ENCODE measurements around the gene TNS3. TPM values are rescaled to one million over a fixed set of nuclear protein-coding genes. Genes with fewer than 3 reads are reported as not detected.

The TNS3 gene
- total and polyA plus RNA-seq, 9 of the 15 experiments (the other 6 are each of a cell fraction or from before 2014, with no cell fraction given), result 0.20 TPM; not detected in 8

DNA sequence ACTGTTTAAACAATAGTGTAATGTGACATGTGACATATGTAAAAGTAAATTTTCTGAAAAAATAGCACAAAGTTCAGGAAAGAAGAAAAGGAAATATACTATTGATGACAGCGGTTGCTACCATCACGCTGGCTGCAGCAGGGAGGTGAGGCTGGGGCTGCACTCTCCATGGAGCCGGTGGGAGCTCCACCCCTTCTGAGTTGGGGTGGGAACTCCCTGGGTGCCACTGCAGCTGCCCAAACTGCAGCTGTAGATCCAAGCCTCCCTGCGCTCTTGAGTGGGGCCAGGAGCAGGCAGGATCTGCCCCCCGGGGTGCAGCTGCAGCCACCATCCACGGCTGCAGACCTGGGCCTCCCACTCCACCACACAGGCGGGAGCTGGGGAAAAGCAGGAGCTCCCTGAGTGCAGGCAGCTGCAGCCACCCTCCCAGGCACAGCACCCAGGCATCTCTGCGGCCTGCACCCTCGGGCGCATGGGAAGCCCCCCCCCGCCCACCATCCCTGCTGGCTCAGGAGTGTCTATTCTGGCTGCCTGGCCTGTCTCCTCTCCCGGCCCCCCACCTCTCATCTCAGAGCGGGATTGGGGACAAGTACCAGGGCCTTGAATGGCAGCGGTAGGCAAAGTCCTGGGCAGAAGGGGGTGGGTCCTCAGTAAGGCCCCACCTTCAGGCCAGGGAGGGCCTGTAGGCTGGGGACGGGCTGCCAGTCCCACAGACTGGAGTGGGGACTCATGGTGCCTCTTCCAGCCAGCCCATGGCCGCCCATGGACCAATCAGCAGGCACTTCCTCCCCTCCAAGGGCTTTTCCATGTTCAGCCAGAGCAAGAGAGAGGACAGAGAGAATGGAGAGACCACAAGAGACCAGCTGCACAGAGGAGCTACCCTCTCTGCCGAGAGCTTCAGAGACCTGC, 50.1 kb downstream of the TNS3 start (continued):
- TF ChIP-seq, protein P1, sequence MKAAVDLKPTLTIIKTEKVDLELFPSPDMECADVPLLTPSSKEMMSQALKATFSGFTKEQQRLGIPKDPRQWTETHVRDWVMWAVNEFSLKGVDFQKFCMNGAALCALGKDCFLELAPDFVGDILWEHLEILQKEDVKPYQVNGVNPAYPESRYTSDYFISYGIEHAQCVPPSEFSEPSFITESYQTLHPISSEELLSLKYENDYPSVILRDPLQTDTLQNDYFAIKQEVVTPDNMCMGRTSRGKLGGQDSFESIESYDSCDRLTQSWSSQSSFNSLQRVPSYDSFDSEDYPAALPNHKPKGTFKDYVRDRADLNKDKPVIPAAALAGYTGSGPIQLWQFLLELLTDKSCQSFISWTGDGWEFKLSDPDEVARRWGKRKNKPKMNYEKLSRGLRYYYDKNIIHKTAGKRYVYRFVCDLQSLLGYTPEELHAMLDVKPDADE (conservative IDR thresholded peaks at IDR 0.05; ENCODE audit: control insufficient read depth, low read depth, low read length), result no peak

DNA sequence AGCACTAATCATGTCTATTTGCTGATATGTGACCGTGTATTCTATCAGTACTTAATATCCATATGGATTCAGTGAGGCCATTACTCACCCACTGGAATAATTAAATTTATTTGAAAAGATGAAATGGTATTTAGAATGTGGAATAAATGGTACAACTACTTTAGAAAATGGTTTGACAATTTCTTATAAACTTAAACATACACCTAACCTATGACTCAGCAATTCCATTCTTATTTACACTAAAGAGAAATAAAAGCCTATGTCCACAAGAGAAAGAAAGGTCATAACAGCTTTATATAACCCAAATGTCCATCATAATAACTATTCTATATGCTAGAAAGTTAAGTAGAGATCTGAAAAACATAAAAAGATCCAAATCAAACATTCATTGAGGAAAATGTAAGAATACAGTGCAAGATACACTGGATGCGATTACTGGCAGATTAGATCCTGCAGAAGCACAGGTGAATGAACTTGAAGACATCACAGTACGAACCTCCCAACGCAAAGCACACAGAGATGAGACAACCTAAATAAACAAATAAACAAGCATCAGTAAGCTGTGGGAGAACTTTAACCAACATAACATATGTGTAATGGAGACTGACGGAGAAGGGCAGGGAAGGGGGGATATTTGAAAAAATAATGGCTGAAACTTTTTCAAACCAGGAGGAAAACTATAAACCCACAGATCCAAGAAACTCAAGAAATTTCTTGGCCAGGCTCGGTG, 51.9 kb downstream of the TNS3 start:
- TF ChIP-seq MAFG (tag; conservative IDR thresholded peaks at IDR 0.05) (peak; percentile 63), ZNF253 (CRISPR knock-in tag; conservative IDR thresholded peaks at IDR 0.05) (no peak), ZNF316 (IDR thresholded peaks at IDR 0.05) (peak; percentile 64), NFE2L1 (tag; IDR thresholded peaks at IDR 0.05; ENCODE audit: borderline replicate concordance, low read depth) (peak; percentile 50; the same call in 1 of the 2 replicates), SMARCA5 (IDR thresholded peaks at IDR 0.05) (no peak), C11orf30 (IDR thresholded peaks at IDR 0.05; ENCODE audit: low read depth) (peak; percentile 38; the same call in 1 of the 2 replicates), MAZ (CRISPR knock-in tag; conservative IDR thresholded peaks at IDR 0.05 in 1 of 2, IDR thresholded peaks at IDR 0.05 in 1 of 2) (no peak), MAFF (IDR thresholded peaks at IDR 0.05; ENCODE audit: low read length) (peak; percentile 19; the same call in 1 of the 2 replicates)
- Histone ChIP-seq H3K4me1 (replicated peaks in 1 of 2; ENCODE audit: control insufficient read depth in 2 of 2, insufficient read depth in 2 of 2, low read length in 2 of 2) (no peaks in the 10 kb centered on the region), H4K20me1 (replicated peaks; ENCODE audit: control insufficient read depth, insufficient read depth, low read length) (no peaks in the 10 kb centered on the region), H3K9me1 (ENCODE audit: control insufficient read depth, insufficient read depth, low read length) (no peaks in the 10 kb centered on the region), H3K27me3 (ENCODE audit: control insufficient read depth in 2 of 2, insufficient read depth in 2 of 2, low read length in 2 of 2) (peaks cover 6 to 33% of the 10 kb centered on the region in 2 experiments; a peak in 4 of 5 replicates), H3K79me2 (ENCODE audit: control insufficient read depth, insufficient read depth, low read length) (no peaks in the 10 kb centered on the region), H3K27ac (ENCODE audit: extremely low read depth, low read depth, low read length) (no peak overlapping the region), H3K4me2 (ENCODE audit: insufficient read depth, low read length) (no peak overlapping the region), H3K36me3 (ENCODE audit: control insufficient read depth, insufficient read depth, low read length) (no peaks in the 10 kb centered on the region), H2AFZ (ENCODE audit: low read depth, low read length) (no peak overlapping the region), H3K9ac (ENCODE audit: insufficient read depth in 1 of 2, low read depth in 2 of 2, low read length in 2 of 2) (no peak overlapping the region), H3K4me3 (no peak overlapping the region), H3K9me3 (replicated peaks; ENCODE audit: control insufficient read depth, insufficient read depth, low read depth, low read length) (no peaks in the 10 kb centered on the region)
- CTCF ChIA-PET (ENCODE audit: low intra/inter-chr PET ratio), result no interaction called here
- WGBS (ENCODE audit: insufficient coverage, low coverage, missing lambda C conversion rate), result 0% methylated on average over 6 of the region's 6 CpGs
- intact Hi-C loops (cut with micrococcal nuclease), result no loop called here
- POLR2A ChIA-PET, result no interaction called here
- in situ Hi-C loops (cut with MboI), result no loop called here
- FAIRE-seq (no peak), DNase-seq (ENCODE audit: extremely low read depth in 1 of 4, low spot score in 3 of 4) (no peak), ATAC-seq (no peak)
- BruUV-seq (replicated peaks), result no TSS peak
